Activated T-cell treated with anti-CD3 and anti-CD28 coated beads, Interleukin-2, amount 50 U/mL, for 72 hours (primary cell): ENCODE data around the gene KCND2. TPM values are rescaled to one million over a fixed set of nuclear protein-coding genes. Genes with fewer than 3 reads are reported as not detected.
"Not testable (repeated sequence)": the region's sequence is repeated elsewhere in the genome, so short reads cannot be mapped to it uniquely, and the experiment has no call there.

Experiments used
- ATAC-seq, 2 donors: fragments of 150-1000 bp; cut with Tn5 transposase; replicated peaks in 1 of 2; 2 replicates each; pipeline ENCODE4 v1.10.0; 2021; ENCODE audit warnings: moderate library complexity in 2 of 2, mild to moderate bottlenecking in 1 of 2
- DNase-seq, 2 donors: peaks; one replicate each; pipeline ENCODE4 v3.0.0; 2021 to 2022; ENCODE audit warnings: mixed read lengths in 1 of 2
- H3K27ac Mint-ChIP-seq: one replicate; pipeline ENCODE4 v1.8.0; 2022; ENCODE audit warnings: mild to moderate bottlenecking, moderate library complexity, mixed read lengths
- H3K27me3 Mint-ChIP-seq: one replicate; pipeline ENCODE4 v1.8.0; 2022; ENCODE audit warnings: low read depth, mixed read lengths
- H3K36me3 Mint-ChIP-seq, 2 donors: one replicate each; pipeline ENCODE4 v1.8.0; 2022; ENCODE audit warnings: mixed read lengths in 2 of 2, mild to moderate bottlenecking in 1 of 2; ENCODE audit not compliant: insufficient read depth in 2 of 2
- H3K4me1 Mint-ChIP-seq: one replicate; pipeline ENCODE4 v1.8.0; 2022; ENCODE audit warnings: low read depth, mixed read lengths
- H3K4me3 Mint-ChIP-seq, 2 donors: one replicate each; pipeline ENCODE4 v1.8.0; 2022; ENCODE audit warnings: mild to moderate bottlenecking in 2 of 2, mixed read lengths in 2 of 2, moderate library complexity in 2 of 2
- H3K9me3 Mint-ChIP-seq, 2 donors: one replicate each; pipeline ENCODE4 v1.8.0; 2022; ENCODE audit warnings: mixed read lengths in 2 of 2
- total RNA-seq, 2 donors: library from RNA; stranded (reverse); gene quantifications; one replicate each; pipeline ENCODE4 v1.2.3, GENCODE V29; 2022

Gene KCND2
- total RNA-seq, 2 donors from 2014 or later: not detected

DNA sequence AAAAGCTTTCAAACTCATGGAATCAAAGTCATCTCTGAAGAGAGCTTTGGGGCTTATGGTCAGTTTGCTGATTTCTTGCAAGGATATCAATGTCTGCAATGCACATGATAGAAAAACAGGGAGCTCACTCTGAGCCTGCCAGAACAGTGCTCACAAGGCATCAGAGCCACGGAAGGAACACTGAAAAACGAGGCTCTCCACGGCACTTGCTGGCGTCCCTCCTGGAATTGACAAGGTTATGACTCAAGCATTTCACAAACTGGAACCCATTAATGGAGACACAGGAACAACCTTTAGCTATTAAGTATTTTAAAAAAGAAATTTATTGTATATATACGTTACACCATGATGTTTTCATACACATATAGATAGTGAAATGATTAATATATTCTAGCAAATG, 266.3 kb downstream of the KCND2 start:
- H3K4me3 Mint-ChIP-seq: no peak overlapping the region
- H3K9me3 Mint-ChIP-seq: peaks cover 2% of the 10 kb centered on the region in 2 donors
- no peaks in the 10 kb centered on the region for H3K36me3 Mint-ChIP-seq
- H3K27ac Mint-ChIP-seq: no peak overlapping the region
- H3K27me3 Mint-ChIP-seq: no peaks in the 10 kb centered on the region
- ATAC-seq: no peak
- DNase-seq: no peak
- no peaks in the 10 kb centered on the region for H3K4me1 Mint-ChIP-seq

DNA sequence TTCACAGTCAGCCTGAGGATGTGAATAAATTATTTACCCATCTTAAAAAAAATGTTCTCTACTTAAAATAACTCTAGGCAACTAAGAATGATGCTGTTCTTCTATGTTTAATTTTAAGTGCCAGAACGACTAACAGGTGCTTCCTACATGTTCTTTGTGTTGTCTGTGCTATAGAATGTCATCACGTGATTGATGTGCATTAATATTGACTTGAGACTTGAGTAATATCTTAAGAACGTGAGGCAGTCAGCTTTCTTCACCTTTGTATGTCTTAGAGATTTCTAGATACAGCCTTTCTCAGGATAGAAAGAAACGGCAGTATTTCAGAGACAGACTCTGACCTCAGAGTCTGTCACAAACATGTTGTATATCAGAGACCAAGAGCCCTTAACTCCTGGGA, 274.6 kb downstream of the KCND2 start:
- H3K9me3 Mint-ChIP-seq: peaks cover 1 to 2% of the 10 kb centered on the region in 2 donors
- no peak overlapping the region for H3K4me3 Mint-ChIP-seq
- ATAC-seq (no peak), DNase-seq (no peak)
- H3K36me3 Mint-ChIP-seq: no peaks in the 10 kb centered on the region
- no peak overlapping the region for H3K27ac Mint-ChIP-seq
- no peaks in the 10 kb centered on the region for H3K27me3 Mint-ChIP-seq
- H3K4me1 Mint-ChIP-seq: no peaks in the 10 kb centered on the region

DNA sequence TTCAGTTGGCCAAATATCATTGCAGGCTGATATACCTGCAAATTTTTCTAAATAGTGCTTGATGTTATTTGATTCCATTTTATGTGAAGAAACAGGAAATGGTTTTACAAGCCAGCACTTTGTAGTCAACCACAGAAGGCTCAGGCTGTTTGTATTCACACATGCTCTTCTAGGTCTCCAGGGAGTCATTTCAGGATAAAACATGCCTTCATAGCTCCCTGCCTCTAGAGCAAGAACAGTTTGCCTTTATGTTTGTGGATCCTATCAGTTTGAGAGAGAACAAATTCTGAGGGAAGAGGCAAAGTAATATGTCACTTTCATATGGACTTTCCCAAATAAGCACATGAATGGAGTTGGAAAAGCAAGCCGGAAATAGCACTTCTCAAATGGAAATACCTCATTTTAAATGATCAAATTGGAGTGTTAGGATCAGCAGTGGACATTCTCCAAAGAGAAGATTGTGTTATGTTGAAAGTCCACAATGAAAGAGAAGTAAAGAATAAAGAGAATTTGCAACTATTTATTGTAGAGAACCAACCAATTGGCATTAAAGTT, 277.6 kb downstream of the KCND2 start:
- no peak for ATAC-seq
- no peak overlapping the region for H3K27ac Mint-ChIP-seq
- peaks cover 0 to 6% of the 10 kb centered on the region in 2 donors for H3K9me3 Mint-ChIP-seq
- no peak for DNase-seq
- H3K4me1 Mint-ChIP-seq: no peaks in the 10 kb centered on the region
- no peaks in the 10 kb centered on the region for H3K27me3 Mint-ChIP-seq
- H3K36me3 Mint-ChIP-seq: no peaks in the 10 kb centered on the region
- H3K4me3 Mint-ChIP-seq: no peak overlapping the region

DNA sequence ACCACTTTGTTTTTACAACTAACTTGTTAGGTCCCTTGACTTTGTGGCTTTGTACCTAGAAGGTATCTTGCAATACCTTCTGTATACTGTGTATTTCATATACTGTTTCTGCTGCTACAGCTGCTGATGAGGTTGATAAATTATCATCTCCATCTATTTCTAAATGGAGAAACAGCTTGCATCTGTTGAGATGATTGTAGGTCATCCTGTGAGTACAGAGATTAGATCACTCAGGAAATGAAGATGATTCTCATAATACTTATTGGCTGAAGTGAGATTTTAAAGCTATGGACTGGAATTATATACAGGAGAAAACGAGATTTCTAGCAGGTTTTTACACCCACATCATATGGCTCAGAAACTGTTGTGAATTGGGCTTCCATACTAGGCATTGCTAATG, 280.5 kb downstream of the KCND2 start:
- ATAC-seq (no peak), DNase-seq (no peak)
- Mint-ChIP-seq H3K36me3 (no peaks in the 10 kb centered on the region), H3K4me1 (no peaks in the 10 kb centered on the region), H3K4me3 (no peak overlapping the region), H3K27me3 (no peaks in the 10 kb centered on the region), H3K27ac (no peak overlapping the region), H3K9me3 (peaks cover 0 to 6% of the 10 kb centered on the region in 2 donors)

DNA sequence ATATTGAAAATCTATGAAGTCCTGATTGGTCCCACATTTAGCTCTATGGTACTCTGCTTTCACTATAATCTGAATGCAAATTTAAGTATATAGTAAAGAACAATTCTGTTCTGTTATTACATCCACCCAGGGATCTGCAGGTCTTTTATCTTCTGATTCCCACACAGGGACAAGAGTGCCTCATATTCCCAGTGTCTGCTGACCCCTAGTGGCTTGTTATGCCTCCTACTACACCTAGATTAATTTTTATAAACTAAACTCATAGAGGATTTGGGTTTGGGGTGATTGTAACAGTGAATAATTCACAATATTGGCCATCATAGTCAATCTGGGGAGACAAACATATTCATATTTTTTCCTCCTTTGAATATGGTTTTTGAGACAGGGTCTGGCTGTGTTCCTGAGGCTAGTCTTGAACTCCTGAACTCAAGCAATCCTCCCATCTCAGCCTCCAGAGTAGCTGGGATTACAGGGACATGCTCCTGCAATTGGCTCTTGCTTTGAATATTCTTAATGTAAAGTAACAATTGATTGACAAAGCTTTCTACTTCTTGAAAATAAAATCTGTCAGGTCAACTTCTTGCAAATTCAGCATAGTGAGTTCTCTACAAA, 282.1 kb downstream of the KCND2 start:
- no peak for ATAC-seq
- Mint-ChIP-seq H3K4me3 (no peak overlapping the region), H3K9me3 (peaks cover 0 to 6% of the 10 kb centered on the region in 2 donors), H3K27ac (no peak overlapping the region), H3K27me3 (no peaks in the 10 kb centered on the region), H3K4me1 (no peaks in the 10 kb centered on the region), H3K36me3 (no peaks in the 10 kb centered on the region)
- peak; percentile 2 to 5 for DNase-seq

DNA sequence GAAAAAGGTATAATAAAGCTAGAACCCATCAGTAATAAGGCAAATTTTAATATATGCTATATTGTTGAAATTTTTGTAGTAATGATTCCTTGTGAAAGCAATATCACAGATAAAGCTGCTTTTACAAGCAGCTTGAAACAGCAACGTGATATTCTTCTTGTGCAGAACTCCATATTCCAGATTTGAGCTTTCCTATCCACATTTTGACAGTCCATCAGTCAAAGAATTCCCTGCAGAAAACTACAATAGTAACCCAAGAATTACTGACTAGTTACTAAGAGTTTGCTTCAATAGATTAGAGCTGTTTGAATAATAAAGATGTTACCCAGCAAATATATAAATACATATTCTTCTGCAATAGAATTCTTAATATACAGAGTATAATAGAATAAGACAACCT, 291.2 kb downstream of the KCND2 start:
- peaks cover 0 to 4% of the 10 kb centered on the region in 2 donors for H3K9me3 Mint-ChIP-seq
- H3K27ac Mint-ChIP-seq: no peak overlapping the region
- ATAC-seq (no peak), DNase-seq (no peak)
- no peak overlapping the region for H3K4me3 Mint-ChIP-seq
- H3K27me3 Mint-ChIP-seq: no peaks in the 10 kb centered on the region
- no peaks in the 10 kb centered on the region for H3K36me3 Mint-ChIP-seq
- no peaks in the 10 kb centered on the region for H3K4me1 Mint-ChIP-seq

DNA sequence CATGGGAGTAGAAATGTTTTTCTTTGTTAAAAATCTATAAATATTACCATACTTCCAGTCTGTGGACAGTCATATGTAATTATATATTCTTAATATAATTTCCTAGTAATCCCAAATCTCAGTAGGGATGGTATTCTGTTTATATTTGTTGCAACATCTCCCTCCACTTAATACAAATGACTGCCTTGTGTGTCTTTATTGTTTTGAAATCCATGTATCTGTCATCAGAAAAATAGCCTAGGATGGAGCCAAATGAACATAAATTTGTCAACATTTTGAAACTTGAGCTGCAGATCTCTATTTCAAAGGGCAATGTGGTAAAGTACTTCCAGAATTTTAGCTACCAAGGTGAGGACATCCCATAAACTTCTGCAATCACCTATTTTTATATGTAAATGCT, 294.2 kb downstream of the KCND2 start:
- no peaks in the 10 kb centered on the region for H3K4me1 Mint-ChIP-seq
- no peak for ATAC-seq

DNA sequence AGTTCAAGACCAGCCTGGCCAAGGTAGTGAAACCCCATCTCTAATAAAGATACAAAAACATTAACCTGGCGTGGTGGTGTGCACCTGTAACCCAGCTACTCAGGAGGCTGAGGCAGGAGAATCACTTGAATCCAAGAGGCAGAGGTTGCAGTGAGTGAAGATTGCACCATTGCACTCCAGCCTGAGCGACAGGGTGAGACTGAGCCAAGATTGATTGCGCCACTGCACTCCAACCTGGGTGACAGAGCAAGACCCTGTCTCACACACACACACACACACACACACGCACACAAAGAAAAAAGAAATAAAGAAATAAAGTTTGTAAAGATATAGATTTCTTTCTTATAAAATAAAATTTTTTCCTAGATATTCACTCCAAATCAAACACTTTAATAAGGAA, 305.7 kb downstream of the KCND2 start:
- H3K9me3 Mint-ChIP-seq, H3K4me1 Mint-ChIP-seq, H3K36me3 Mint-ChIP-seq, H3K27ac Mint-ChIP-seq, H3K4me3 Mint-ChIP-seq, ATAC-seq, H3K27me3 Mint-ChIP-seq, DNase-seq: not testable (repeated sequence)

More for the DNA sequence above, 294.2 kb downstream of the KCND2 start:
- Mint-ChIP-seq H3K4me3 (no peak overlapping the region), H3K9me3 (peaks cover 2 to 4% of the 10 kb centered on the region in 2 donors), H3K27me3 (no peaks in the 10 kb centered on the region), H3K27ac (no peak overlapping the region), H3K36me3 (no peaks in the 10 kb centered on the region)
- no peak for DNase-seq

DNA sequence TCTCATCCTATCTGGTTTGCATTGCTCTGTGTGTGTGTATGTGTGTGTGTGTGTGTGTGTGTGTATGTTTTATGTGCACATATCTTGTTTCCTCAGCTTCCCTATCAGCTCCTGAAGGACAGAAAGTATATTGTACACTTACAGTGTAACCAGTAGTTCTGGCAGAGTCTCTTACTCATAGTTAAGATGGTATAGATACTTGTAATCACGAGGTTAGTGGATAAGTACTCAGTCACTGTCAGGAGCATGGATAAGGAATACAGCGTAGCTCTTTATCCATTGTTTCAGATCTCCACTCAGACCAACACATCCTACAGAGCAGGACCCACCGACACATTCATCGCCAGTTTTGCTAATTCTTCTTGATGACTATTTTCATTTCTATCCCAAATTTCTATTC, 309.9 kb downstream of the KCND2 start:
- no peaks in the 10 kb centered on the region for H3K4me1 Mint-ChIP-seq
- ATAC-seq (no peak), DNase-seq (no peak)
- H3K4me3 Mint-ChIP-seq: no peak overlapping the region
- H3K36me3 Mint-ChIP-seq: no peaks in the 10 kb centered on the region
- no peak overlapping the region for H3K27ac Mint-ChIP-seq
- no peaks in the 10 kb centered on the region for H3K27me3 Mint-ChIP-seq
- H3K9me3 Mint-ChIP-seq: peaks cover 0 to 6% of the 10 kb centered on the region in 2 donors

DNA sequence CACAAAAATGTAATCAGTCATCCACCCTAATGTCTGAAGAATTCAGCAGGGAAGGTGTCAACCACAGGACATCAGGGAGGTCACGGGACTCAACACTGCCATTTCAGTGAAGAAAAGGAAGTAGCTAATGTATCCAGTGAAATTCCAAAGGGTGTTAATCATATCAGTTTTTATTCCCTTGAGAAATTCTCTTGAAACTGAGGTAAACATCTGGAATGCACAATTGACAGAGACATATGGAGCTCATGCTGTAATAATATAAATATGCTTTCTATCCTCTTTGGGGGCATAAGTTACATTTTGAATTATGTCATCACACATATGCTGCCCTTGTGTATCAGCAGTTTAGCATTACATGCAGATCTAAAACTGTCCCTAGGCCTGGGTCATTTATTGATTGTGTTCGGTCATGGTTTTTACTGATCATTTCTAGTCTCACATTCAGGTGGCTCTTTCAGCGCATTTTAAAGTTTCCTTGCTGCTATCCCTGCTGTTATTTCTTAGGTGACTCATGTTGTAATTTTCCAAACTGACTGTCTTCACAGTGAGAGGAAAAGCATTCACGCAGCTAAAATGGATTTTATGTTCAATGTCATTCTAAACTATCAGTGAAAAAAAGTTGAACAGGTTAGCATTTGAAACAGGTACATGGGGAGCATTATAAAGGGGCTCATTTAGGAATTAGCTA, 311.1 kb downstream of the KCND2 start:
- Mint-ChIP-seq H3K27me3 (no peaks in the 10 kb centered on the region), H3K27ac (no peak overlapping the region), H3K9me3 (peaks cover 0 to 5% of the 10 kb centered on the region in 2 donors), H3K36me3 (no peaks in the 10 kb centered on the region), H3K4me1 (no peaks in the 10 kb centered on the region), H3K4me3 (no peak overlapping the region)
- DNase-seq (no peak), ATAC-seq (no peak)

DNA sequence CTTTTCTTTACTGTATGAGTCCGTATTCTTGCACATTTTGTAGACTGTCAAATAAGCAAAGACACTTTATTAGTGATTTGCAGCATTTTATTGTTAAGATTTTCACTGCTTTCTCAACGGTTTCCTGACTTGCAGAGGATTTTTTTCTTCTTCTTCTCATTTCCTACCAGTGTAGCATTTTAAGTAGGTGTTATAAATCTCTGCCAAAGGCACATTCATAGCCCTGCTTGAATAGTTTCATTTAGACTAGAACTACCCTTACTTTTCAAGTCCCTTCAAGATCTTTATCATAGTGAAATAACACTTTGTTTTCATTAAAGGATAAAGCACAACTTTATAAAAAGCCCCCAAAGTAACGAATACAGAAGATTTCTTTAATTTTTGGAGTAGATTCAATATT, 313.6 kb downstream of the KCND2 start:
- no peak overlapping the region for H3K27ac Mint-ChIP-seq
- no peak for ATAC-seq
- no peak for DNase-seq
- H3K4me1 Mint-ChIP-seq: no peaks in the 10 kb centered on the region
- no peak overlapping the region for H3K4me3 Mint-ChIP-seq
- H3K27me3 Mint-ChIP-seq: no peaks in the 10 kb centered on the region
- H3K9me3 Mint-ChIP-seq: peaks cover 0 to 5% of the 10 kb centered on the region in 2 donors
- H3K36me3 Mint-ChIP-seq: no peaks in the 10 kb centered on the region

DNA sequence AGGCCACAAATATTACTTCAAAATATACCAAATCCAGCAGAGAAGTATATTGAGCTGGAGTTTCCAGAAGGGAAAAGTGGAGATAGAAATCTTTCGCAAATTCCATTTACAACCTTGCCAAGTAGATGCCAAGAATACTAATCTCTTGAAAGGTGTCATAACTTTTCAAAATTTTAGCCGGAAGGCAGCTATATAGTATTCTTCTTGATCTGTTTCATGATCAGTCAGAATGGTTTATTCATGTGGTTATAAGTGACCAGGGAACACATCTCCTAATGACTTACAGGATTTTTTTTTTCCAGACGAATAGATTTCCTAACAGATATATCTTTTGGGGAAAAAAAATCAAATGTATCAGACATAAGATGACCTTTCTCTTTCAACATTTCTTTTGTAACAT, 314.3 kb downstream of the KCND2 start:
- no peaks in the 10 kb centered on the region for H3K4me1 Mint-ChIP-seq
- H3K9me3 Mint-ChIP-seq: peaks cover 0 to 2% of the 10 kb centered on the region in 2 donors

DNA sequence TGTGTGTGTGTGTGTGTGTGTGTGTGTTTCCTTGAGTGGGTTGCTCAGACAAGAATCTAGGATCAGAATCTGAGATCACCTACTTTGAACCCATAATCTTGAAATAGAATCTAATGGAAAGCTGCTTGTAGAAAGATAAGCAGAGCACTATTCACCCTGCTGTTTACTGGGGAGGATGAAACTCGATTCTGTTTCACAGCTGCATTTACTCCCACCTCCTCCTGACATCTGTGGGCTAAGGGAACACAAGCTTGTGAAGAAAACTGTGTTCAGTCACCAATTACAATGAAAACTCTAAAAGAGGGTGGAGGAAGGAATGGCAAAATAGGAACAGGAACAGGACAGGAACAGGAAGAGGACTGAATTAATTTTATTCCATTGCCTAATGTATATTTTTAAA, 315.4 kb downstream of the KCND2 start:
- no peak overlapping the region for H3K27ac Mint-ChIP-seq
- H3K4me3 Mint-ChIP-seq: no peak overlapping the region
- no peaks in the 10 kb centered on the region for H3K9me3 Mint-ChIP-seq
- DNase-seq (no peak), ATAC-seq (no peak)
- H3K27me3 Mint-ChIP-seq: no peaks in the 10 kb centered on the region
- H3K36me3 Mint-ChIP-seq: no peaks in the 10 kb centered on the region
- H3K4me1 Mint-ChIP-seq: no peaks in the 10 kb centered on the region

More for the DNA sequence above, 314.3 kb downstream of the KCND2 start:
- no peak overlapping the region for H3K27ac Mint-ChIP-seq
- ATAC-seq: no peak
- H3K27me3 Mint-ChIP-seq: no peaks in the 10 kb centered on the region
- H3K4me3 Mint-ChIP-seq: no peak overlapping the region
- no peaks in the 10 kb centered on the region for H3K36me3 Mint-ChIP-seq
- no peak for DNase-seq

DNA sequence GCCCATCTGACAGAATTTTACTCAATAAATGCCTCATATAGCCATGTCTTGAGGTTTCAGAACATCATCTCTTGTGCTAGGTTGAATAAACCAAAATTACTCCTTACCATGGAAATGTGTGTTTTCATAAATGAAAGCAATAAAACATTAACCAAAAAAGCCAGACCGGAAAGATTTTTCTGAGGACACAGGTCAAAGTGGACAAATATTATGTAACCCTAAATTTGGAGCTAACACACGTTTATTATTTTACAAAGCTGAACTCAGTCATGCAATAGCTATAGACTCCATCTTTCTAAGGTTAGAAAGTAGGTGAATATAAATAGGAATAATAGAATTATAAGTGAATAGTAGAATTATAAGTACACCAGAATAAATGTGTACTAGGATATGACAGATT, 315.9 kb downstream of the KCND2 start:
- H3K4me1 Mint-ChIP-seq: no peaks in the 10 kb centered on the region
- H3K36me3 Mint-ChIP-seq: no peaks in the 10 kb centered on the region
- H3K9me3 Mint-ChIP-seq: no peaks in the 10 kb centered on the region
- H3K4me3 Mint-ChIP-seq: no peak overlapping the region
- no peaks in the 10 kb centered on the region for H3K27me3 Mint-ChIP-seq
- no peak for DNase-seq
- ATAC-seq: no peak
- H3K27ac Mint-ChIP-seq: no peak overlapping the region
